OCI-LY7 (cell line): ENCODE results near the gene EXTL2. TPM values are rescaled to one million over a fixed set of nuclear protein-coding genes. Genes with fewer than 3 reads are reported as not detected.
A peak's percentile ranks its signal among the peaks of the same experiment; 100 is the strongest.

Experiments used
- BruUV-seq: library from RNA; stranded (reverse); fragments of 400-500 nt; replicated peaks from 2 replicates; lab custom pipeline; 2021; lab: Mats Ljungman, UMichigan
- CTCF ChIA-PET: fragments of 300-600 bp; sonication (Branson Sonifier 250); formaldehyde crosslinking; loops from one replicate; lab custom pipeline; 2022; ENCODE audit warnings: antibody characterized with exemption; ENCODE audit not compliant: unreplicated experiment; lab: Charles Lee
- POLR2A ChIA-PET: fragments of 300-600 bp; sonication (Branson Sonifier 250); formaldehyde crosslinking; loops from one replicate; lab custom pipeline; 2022; ENCODE audit warnings: antibody characterized with exemption; lab: Charles Lee
- DNase-seq: peaks from one replicate; pipeline ENCODE4 v3.0.0-alpha.2; 2015; ENCODE audit warnings: low spot score
- H2AFZ ChIP-seq: fragments of 200-600 bp; sonication (generic), shearing (Covaris generic); 2 replicates; pipeline ENCODE4 v1.6.1; 2014; ENCODE audit warnings: mild to moderate bottlenecking, antibody characterized with exemption, low read length, moderate library complexity
- H3K27ac ChIP-seq: fragments of 200-600 bp; sonication (generic); 2 replicates; pipeline ENCODE4 v1.5.1; 2014; ENCODE audit warnings: mixed run types, low read depth, mild to moderate bottlenecking, moderate library complexity, low read length, inconsistent platforms; ENCODE audit not compliant: poor library complexity, severe bottlenecking
- H3K36me3 ChIP-seq: fragments of 200-600 bp; sonication (generic); 2 replicates; pipeline ENCODE4 v1.6.1; 2014; ENCODE audit warnings: mild to moderate bottlenecking, antibody characterized with exemption, low read length, moderate library complexity, mixed read lengths; ENCODE audit not compliant: insufficient read depth
- H3K4me1 ChIP-seq: fragments of 200-600 bp; sonication (generic); 2 replicates; pipeline ENCODE4 v1.5.1; 2014; ENCODE audit warnings: mild to moderate bottlenecking, low read length; ENCODE audit not compliant: insufficient read depth, poor library complexity, severe bottlenecking
- H3K4me2 ChIP-seq: fragments of 200-600 bp; sonication (generic); 2 replicates; pipeline ENCODE4 v1.6.1; 2014; ENCODE audit warnings: mild to moderate bottlenecking, low read length
- H3K4me3 ChIP-seq: fragments of 200-600 bp; sonication (generic); 2 replicates; pipeline ENCODE4 v1.5.1; 2014; ENCODE audit warnings: mild to moderate bottlenecking, low read depth, low read length; ENCODE audit not compliant: poor library complexity, severe bottlenecking
- H3K79me2 ChIP-seq: fragments of 200-600 bp; sonication (generic); 2 replicates; pipeline ENCODE4 v1.6.1; 2016; ENCODE audit warnings: low read depth, mild to moderate bottlenecking, low read length, moderate library complexity, mixed read lengths; ENCODE audit not compliant: insufficient read depth
- H3K9me2 ChIP-seq: fragments of 200-600 bp; sonication (generic); 2 replicates; pipeline ENCODE4 v1.6.1; 2016; ENCODE audit warnings: mild to moderate bottlenecking, low read length, mixed read lengths; ENCODE audit not compliant: insufficient read depth
- H3K9me3 ChIP-seq: fragments of 200-600 bp; sonication (generic); 2 replicates; pipeline ENCODE4 v1.6.1; 2014; ENCODE audit warnings: mild to moderate bottlenecking, mixed run types, low read length, mixed read lengths
- H4K20me1 ChIP-seq: fragments of 200-600 bp; sonication (generic); 2 replicates; pipeline ENCODE4 v1.6.1; 2014; ENCODE audit warnings: mild to moderate bottlenecking, antibody characterized with exemption, low read length, moderate library complexity, mixed read lengths; ENCODE audit not compliant: insufficient read depth
- EZH2phosphoT487 ChIP-seq: fragments of 200-600 bp; sonication (generic); IDR thresholded peaks from 2 replicates; pipeline ENCODE4 v1.6.1; 2018; ENCODE audit warnings: low read depth, borderline replicate concordance, mild to moderate bottlenecking, mixed run types, antibody characterized with exemption, low read length, moderate library complexity, mixed read lengths
- intact Hi-C: fragments of 100-400 bp; cut with micrococcal nuclease; formaldehyde crosslinking; loops from one replicate; pipeline ENCODE4 v1.10.0; 2022; ENCODE audit not compliant: unreplicated experiment
- total RNA-seq, 2 experiments: library from RNA; depleted of rRNA in 1 of 2; stranded (reverse); fragments of >200 nt in 1 of 2; shearing (Covaris generic) in 1 of 2; gene quantifications; 2 replicates each; pipeline ENCODE4 v1.2.3, GENCODE V29; 2014 to 2022
- TF ChIP-seq, protein P1 (sequence below): fragments of 200-600 bp; sonication (generic); conservative IDR thresholded peaks from 2 replicates; pipeline ENCODE4 v1.5.1; 2014; ENCODE audit warnings: mild to moderate bottlenecking, antibody characterized with exemption, low read length, moderate library complexity, mixed read lengths

The EXTL2 gene
- total RNA-seq, 2 experiments from 2014 or later = 7.0 to 9.8 TPM

DNA sequence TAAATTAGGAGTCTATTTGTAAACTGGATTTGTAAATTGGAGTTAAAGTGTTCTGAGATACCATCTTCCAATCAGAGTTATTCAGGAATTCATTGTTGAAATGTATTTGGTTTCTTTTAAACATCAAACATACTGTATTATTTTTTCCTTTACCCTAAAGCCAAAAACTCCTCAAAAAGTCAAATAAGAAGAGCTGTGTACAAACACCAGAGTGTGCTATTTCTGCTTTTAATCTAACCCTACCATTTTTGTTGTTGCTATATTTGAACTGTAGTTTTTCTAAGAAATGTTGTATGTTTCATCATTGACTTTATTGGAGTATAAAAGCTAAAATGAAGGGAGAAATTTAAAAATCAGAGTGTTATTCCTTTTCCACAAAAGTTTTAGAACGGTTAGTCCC is 37.1 kb upstream of the EXTL2 start:
- Histone ChIP-seq H3K4me3 (no peak overlapping the region), H3K9me3 (no peaks in the 10 kb centered on the region), H3K27ac (no peak overlapping the region), H4K20me1 (no peaks in the 10 kb centered on the region), H3K79me2 (no peaks in the 10 kb centered on the region), H3K4me2 (no peak overlapping the region), H3K9me2 (no peaks in the 10 kb centered on the region), H3K36me3 (peaks cover 48% of the 10 kb centered on the region), H2AFZ (no peak overlapping the region), H3K4me1 (no peaks in the 10 kb centered on the region)
- ChIA-PET POLR2A (no interaction called here), CTCF (no interaction called here)
- DNase-seq = no peak
- no TSS peak for BruUV-seq
- TF ChIP-seq EZH2phosphoT487 = no peak
- TF ChIP-seq, protein P1, sequence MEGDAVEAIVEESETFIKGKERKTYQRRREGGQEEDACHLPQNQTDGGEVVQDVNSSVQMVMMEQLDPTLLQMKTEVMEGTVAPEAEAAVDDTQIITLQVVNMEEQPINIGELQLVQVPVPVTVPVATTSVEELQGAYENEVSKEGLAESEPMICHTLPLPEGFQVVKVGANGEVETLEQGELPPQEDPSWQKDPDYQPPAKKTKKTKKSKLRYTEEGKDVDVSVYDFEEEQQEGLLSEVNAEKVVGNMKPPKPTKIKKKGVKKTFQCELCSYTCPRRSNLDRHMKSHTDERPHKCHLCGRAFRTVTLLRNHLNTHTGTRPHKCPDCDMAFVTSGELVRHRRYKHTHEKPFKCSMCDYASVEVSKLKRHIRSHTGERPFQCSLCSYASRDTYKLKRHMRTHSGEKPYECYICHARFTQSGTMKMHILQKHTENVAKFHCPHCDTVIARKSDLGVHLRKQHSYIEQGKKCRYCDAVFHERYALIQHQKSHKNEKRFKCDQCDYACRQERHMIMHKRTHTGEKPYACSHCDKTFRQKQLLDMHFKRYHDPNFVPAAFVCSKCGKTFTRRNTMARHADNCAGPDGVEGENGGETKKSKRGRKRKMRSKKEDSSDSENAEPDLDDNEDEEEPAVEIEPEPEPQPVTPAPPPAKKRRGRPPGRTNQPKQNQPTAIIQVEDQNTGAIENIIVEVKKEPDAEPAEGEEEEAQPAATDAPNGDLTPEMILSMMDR = peak; percentile 29; the same call in 1 of the 2 replicates
- intact Hi-C loops = no loop called here

DNA sequence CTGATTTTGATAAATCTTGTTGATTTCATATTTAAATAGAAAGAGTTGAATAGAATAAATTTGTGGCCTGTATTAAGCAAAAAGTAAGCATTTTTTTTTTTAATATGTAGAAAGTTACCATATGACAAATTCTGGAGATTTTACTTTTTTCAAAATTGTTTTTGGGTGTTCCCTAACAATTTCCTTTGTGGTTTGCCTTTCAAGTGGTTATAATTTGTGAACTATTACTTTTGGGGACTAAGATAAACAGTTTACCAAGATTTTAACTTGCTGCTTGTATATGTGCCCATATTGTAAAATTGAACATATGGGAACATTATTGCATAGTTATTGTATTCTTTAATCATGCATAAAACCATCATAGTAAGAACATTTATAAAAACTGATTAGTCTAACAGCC is 35.9 kb upstream of the EXTL2 start:
- TF ChIP-seq, protein P1 = no peak
- TF ChIP-seq EZH2phosphoT487 = no peak
- CTCF ChIA-PET = no interaction called here
- no peak overlapping the region for H3K27ac ChIP-seq
- no peaks in the 10 kb centered on the region for H4K20me1 ChIP-seq
- H2AFZ ChIP-seq = no peak overlapping the region
- BruUV-seq = no TSS peak
- peaks cover 48% of the 10 kb centered on the region for H3K36me3 ChIP-seq
- no peaks in the 10 kb centered on the region for H3K9me3 ChIP-seq
- intact Hi-C loops = no loop called here
- no peak overlapping the region for H3K4me2 ChIP-seq
- no peak overlapping the region for H3K4me3 ChIP-seq
- H3K4me1 ChIP-seq = no peaks in the 10 kb centered on the region
- DNase-seq = no peak
- H3K9me2 ChIP-seq = no peaks in the 10 kb centered on the region
- POLR2A ChIA-PET = interaction anchor here (0.9 kb wide), 1 partner anchor 11 kb away, joined by 3 read pairs; no protein-coding TSS in a partner anchor
- H3K79me2 ChIP-seq = no peaks in the 10 kb centered on the region

DNA sequence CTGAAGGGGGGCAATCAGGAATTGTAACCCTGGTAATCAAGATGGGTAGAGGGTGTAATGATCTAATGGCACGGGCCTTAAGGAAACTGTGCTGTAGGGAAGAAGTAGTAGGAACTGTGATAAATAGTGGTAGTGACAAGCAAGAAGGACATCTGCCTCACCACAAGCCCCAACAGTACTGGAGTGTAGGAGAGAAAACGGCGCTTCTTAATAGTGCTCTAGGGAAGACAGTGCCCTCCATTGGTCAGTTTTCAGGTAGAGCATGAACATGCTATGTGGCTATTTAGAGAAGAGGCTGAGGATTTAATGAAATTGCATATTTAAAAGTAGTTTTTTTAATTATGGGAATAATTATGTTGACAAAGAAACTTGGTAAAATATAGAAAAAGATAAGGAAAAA is 33.5 kb upstream of the EXTL2 start:
- H3K9me2 ChIP-seq = no peaks in the 10 kb centered on the region
- no TSS peak for BruUV-seq
- no peak overlapping the region for H2AFZ ChIP-seq
- no peaks in the 10 kb centered on the region for H3K79me2 ChIP-seq
- no peaks in the 10 kb centered on the region for H4K20me1 ChIP-seq
- no peak overlapping the region for H3K4me2 ChIP-seq
- no peak overlapping the region for H3K27ac ChIP-seq
- H3K9me3 ChIP-seq = no peaks in the 10 kb centered on the region
- no peaks in the 10 kb centered on the region for H3K4me1 ChIP-seq
- H3K36me3 ChIP-seq = peaks cover 52% of the 10 kb centered on the region
- CTCF ChIA-PET = no interaction called here
- TF ChIP-seq, protein P1 = peak; percentile 45
- no peak for TF ChIP-seq EZH2phosphoT487
- POLR2A ChIA-PET = no interaction called here
- no peak for DNase-seq
- intact Hi-C loops = loop anchor here (5.0 kb wide), 1 partner anchor 309 kb away; the partner anchor contains the start of gene S1PR1
- no peak overlapping the region for H3K4me3 ChIP-seq
